ENCODE measurements around the gene COL26A1. TPM values are rescaled to one million over a fixed set of nuclear protein-coding genes. Genes with fewer than 3 reads are reported as not detected.

COL26A1 gene
- total and polyA plus RNA-seq, 2 of the 4 experiments (the other 2 are of a cell fraction) = not detected

DNA sequence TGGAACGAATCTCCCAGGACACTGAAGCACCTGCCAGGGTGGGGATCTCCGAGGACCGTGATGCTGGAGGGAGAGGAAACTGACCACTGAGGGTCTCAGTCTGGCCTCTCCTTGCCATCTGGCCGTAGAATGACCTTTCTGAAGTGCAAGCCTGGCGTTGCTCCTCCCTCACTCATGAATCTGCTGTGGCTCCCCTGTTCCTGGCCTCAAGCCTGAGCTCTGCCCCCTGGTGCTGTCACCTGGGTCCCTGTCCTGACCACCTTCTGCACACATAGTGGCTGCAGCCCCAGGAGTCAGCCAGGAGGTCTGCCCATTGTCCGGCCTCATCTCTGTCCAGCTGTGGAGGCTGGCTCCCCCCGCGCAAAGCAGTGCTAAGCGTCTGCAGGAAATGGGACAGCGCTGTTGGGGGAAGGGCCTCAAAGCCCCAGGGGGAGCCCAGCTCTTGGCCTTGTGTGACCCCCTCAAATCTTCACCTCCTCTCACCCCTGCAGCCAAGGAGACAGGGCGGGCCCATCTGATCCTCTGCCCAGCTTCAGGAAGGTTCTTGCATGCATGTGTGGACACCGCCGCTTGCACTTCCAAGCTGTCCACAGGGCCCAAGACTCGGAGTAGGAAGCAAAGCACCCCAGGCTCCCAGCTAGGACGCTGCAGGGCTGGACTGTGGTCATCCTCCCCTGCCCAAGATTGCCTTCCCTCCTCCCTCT, 200.7 kb downstream of the COL26A1 start:
- TF ChIP-seq RCOR1 (IDR thresholded peaks at IDR 0.05; ENCODE audit: insufficient replicate concordance, low read length) = no peak
- no peak for TF ChIP-seq BHLHE40 (IDR thresholded peaks at IDR 0.05; ENCODE audit: low read depth, low read length)
- TF ChIP-seq NFE2L2 (IDR thresholded peaks at IDR 0.05; ENCODE audit: low read depth, low read length) = no peak
- TF ChIP-seq FOS (IDR thresholded peaks at IDR 0.05; ENCODE audit: low read depth, low read length) = no peak
- no peak for TF ChIP-seq POLR2A (IDR thresholded peaks at IDR 0.05; ENCODE audit: low read depth, low read length)
- TF ChIP-seq MAFK (IDR thresholded peaks at IDR 0.05; ENCODE audit: low read depth, low read length) = no peak
- TF ChIP-seq CHD1 (IDR thresholded peaks at IDR 0.05; ENCODE audit: low read depth, low read length) = no peak
- no peak for TF ChIP-seq MXI1 (IDR thresholded peaks at IDR 0.05; ENCODE audit: borderline replicate concordance, low read depth, low read length)
- no peak for TF ChIP-seq RAD21 (IDR thresholded peaks at IDR 0.05; ENCODE audit: low read length)
- no peak for TF ChIP-seq SMC3 (IDR thresholded peaks at IDR 0.05; ENCODE audit: low read depth, low read length)
- no peak for TF ChIP-seq CEBPB (IDR thresholded peaks at IDR 0.05; ENCODE audit: low read depth, low read length)
- TF ChIP-seq, protein P1, sequence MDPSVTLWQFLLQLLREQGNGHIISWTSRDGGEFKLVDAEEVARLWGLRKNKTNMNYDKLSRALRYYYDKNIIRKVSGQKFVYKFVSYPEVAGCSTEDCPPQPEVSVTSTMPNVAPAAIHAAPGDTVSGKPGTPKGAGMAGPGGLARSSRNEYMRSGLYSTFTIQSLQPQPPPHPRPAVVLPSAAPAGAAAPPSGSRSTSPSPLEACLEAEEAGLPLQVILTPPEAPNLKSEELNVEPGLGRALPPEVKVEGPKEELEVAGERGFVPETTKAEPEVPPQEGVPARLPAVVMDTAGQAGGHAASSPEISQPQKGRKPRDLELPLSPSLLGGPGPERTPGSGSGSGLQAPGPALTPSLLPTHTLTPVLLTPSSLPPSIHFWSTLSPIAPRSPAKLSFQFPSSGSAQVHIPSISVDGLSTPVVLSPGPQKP (IDR thresholded peaks at IDR 0.05; ENCODE audit: borderline replicate concordance, low read depth, low read length) = no peak
- TF ChIP-seq, protein P2, sequence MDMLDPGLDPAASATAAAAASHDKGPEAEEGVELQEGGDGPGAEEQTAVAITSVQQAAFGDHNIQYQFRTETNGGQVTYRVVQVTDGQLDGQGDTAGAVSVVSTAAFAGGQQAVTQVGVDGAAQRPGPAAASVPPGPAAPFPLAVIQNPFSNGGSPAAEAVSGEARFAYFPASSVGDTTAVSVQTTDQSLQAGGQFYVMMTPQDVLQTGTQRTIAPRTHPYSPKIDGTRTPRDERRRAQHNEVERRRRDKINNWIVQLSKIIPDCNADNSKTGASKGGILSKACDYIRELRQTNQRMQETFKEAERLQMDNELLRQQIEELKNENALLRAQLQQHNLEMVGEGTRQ (IDR thresholded peaks at IDR 0.05; ENCODE audit: low read depth, low read length) = no peak
- no peak for TF ChIP-seq RFX5 (IDR thresholded peaks at IDR 0.05; ENCODE audit: low read depth, low read length)
- TF ChIP-seq MAZ (IDR thresholded peaks at IDR 0.05; ENCODE audit: borderline replicate concordance, low read depth, low read length) = no peak
- TF ChIP-seq, protein P3, sequence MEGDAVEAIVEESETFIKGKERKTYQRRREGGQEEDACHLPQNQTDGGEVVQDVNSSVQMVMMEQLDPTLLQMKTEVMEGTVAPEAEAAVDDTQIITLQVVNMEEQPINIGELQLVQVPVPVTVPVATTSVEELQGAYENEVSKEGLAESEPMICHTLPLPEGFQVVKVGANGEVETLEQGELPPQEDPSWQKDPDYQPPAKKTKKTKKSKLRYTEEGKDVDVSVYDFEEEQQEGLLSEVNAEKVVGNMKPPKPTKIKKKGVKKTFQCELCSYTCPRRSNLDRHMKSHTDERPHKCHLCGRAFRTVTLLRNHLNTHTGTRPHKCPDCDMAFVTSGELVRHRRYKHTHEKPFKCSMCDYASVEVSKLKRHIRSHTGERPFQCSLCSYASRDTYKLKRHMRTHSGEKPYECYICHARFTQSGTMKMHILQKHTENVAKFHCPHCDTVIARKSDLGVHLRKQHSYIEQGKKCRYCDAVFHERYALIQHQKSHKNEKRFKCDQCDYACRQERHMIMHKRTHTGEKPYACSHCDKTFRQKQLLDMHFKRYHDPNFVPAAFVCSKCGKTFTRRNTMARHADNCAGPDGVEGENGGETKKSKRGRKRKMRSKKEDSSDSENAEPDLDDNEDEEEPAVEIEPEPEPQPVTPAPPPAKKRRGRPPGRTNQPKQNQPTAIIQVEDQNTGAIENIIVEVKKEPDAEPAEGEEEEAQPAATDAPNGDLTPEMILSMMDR (conservative IDR thresholded peaks at IDR 0.05; ENCODE audit: low read depth, low read length) = no peak
- Histone ChIP-seq H3K18ac (ENCODE audit: low read depth, low read length) (no peak overlapping the region), H3K36me3 (ENCODE audit: control insufficient read depth, insufficient read depth, low read length) (no peaks in the 10 kb centered on the region), H2BK5ac (ENCODE audit: low read depth, low read length, poor library complexity, severe bottlenecking) (no peak overlapping the region), H4K8ac (ENCODE audit: low read depth in 2 of 2, low read length in 2 of 2) (no peak overlapping the region), H3K9me1 (ENCODE audit: insufficient read depth, low read length) (no peaks in the 10 kb centered on the region), H4K91ac (ENCODE audit: insufficient read depth, low read depth, low read length) (no peak overlapping the region), H3K14ac (replicated peaks; ENCODE audit: low read depth, low read length) (no peak overlapping the region), H3K4me2 (ENCODE audit: low read depth, low read length) (no peak overlapping the region), H3K79me1 (ENCODE audit: low read depth in 1 of 2, low read length in 2 of 2) (no peaks in the 10 kb centered on the region), H4K5ac (ENCODE audit: low read depth, low read length) (no peak overlapping the region), H3K4me1 (ENCODE audit: control insufficient read depth, insufficient read depth, low read length) (no peaks in the 10 kb centered on the region), H3K4ac (ENCODE audit: low read depth, low read length) (no peak overlapping the region), H4K20me1 (ENCODE audit: insufficient read depth, low read length) (no peaks in the 10 kb centered on the region), H3K27me3 (ENCODE audit: control insufficient read depth, insufficient read depth, low read length) (peaks cover 53% of the 10 kb centered on the region), H3K9me3 (ENCODE audit: control insufficient read depth, insufficient read depth, low read length) (no peaks in the 10 kb centered on the region), H2AK9ac (replicated peaks; ENCODE audit: low read depth, low read length, poor library complexity) (no peak overlapping the region), H2AFZ (replicated peaks; ENCODE audit: low read length, poor library complexity) (no peak overlapping the region), H3K4me3 (ENCODE audit: insufficient read depth, low read depth, low read length) (no peak overlapping the region), H3K9ac (ENCODE audit: low read depth, low read length) (no peak overlapping the region), H2BK15ac (ENCODE audit: low read depth, low read length) (no peak overlapping the region), H2AK5ac (ENCODE audit: low read depth, low read length) (no peak overlapping the region), H3K56ac (ENCODE audit: extremely low read depth, insufficient read depth, low read length) (no peak overlapping the region), H2BK20ac (ENCODE audit: low read depth, low read length) (no peak overlapping the region), H3K27ac (ENCODE audit: insufficient read depth, low read length) (no peak overlapping the region), H2BK120ac (ENCODE audit: low read depth, low read length) (no peak overlapping the region), H3K23ac (ENCODE audit: low read depth, low read length) (no peak overlapping the region)
- DNase-seq = no peak
- 33% methylated on average over 3 of the region's 15 CpGs; no CpG with 5 or more reads in 1 of the 2 experiments for WGBS, 2 experiments (ENCODE audit: extremely low coverage in 2 of 2, insufficient read length in 1 of 2)
- ChIA-PET POLR2A (ENCODE audit: unreplicated experiment) (no interaction called here), CTCF (no interaction called here)
- dilution Hi-C loops (cut with HindIII; ENCODE audit: low sequenced_read_pairs, unreplicated experiment) = no loop called here
- no TSS peak for BruUV-seq (replicated peaks)
- ATAC-seq (ENCODE audit: low read depth) = no peak
- in situ Hi-C loops (cut with MboI; ENCODE audit: low sequenced_read_pairs) = no loop called here
- intact Hi-C loops (cut with micrococcal nuclease) = no loop called here
